Natural killer cell (primary cell): ENCODE data around the gene JADE2. TPM values are rescaled to one million over a fixed set of nuclear protein-coding genes. Genes with fewer than 3 reads are reported as not detected.

Experiments
- ATAC-seq, 3 donors: fragments of 150-1000 bp in 2 of 3; fragments of 200-7000 bp in 1 of 3; cut with Tn5 transposase; 1 replicate in 1 of 3; 2 replicates in 2 of 3; pipeline ENCODE4 v1.10.0; 2021; ENCODE audit warnings: mild to moderate bottlenecking in 2 of 3, moderate library complexity in 2 of 3
- DNase-seq, 2 donors: peaks; one replicate each; pipeline versions ENCODE4 v3.0.0 to v3.0.0-alpha.2; 2013 to 2021; ENCODE audit warnings: mixed read lengths in 1 of 2
- H3K27ac ChIP-seq: one replicate; pipeline ENCODE4 v1.5.1; 2013; ENCODE audit warnings: mild to moderate bottlenecking, low read length
- H3K27me3 ChIP-seq: one replicate; pipeline ENCODE4 v1.6.1; 2013; ENCODE audit warnings: low read length; ENCODE audit not compliant: control insufficient read depth, insufficient read depth
- H3K36me3 ChIP-seq: one replicate; pipeline ENCODE4 v1.6.1; 2013; ENCODE audit warnings: low read length; ENCODE audit not compliant: control insufficient read depth, insufficient read depth
- H3K4me1 ChIP-seq: one replicate; pipeline ENCODE4 v1.6.1; 2013; ENCODE audit warnings: low read length; ENCODE audit not compliant: control insufficient read depth, insufficient read depth
- H3K4me3 ChIP-seq: one replicate; pipeline ENCODE4 v1.5.1; 2013; ENCODE audit warnings: low read length
- H3K9me3 ChIP-seq: one replicate; pipeline ENCODE4 v1.6.1; 2013; ENCODE audit warnings: low read length; ENCODE audit not compliant: control insufficient read depth, insufficient read depth
- H3K27ac Mint-ChIP-seq, 2 donors: one replicate each; pipeline ENCODE4 v1.8.0; 2022; ENCODE audit warnings: mild to moderate bottlenecking in 2 of 2, mixed read lengths in 2 of 2, moderate library complexity in 1 of 2
- H3K27me3 Mint-ChIP-seq, 2 donors: one replicate each; pipeline ENCODE4 v1.8.0; 2022; ENCODE audit warnings: low read depth in 2 of 2, mixed read lengths in 2 of 2
- H3K36me3 Mint-ChIP-seq: one replicate; pipeline ENCODE4 v1.8.0; 2022; ENCODE audit warnings: mixed read lengths
- H3K4me1 Mint-ChIP-seq, 2 donors: one replicate each; pipeline ENCODE4 v1.8.0; 2022; ENCODE audit warnings: mixed read lengths in 2 of 2
- H3K4me3 Mint-ChIP-seq: one replicate; pipeline ENCODE4 v1.8.0; 2022; ENCODE audit warnings: mild to moderate bottlenecking, moderate library complexity, mixed read lengths
- H3K9me3 Mint-ChIP-seq, 2 donors: one replicate each; pipeline ENCODE4 v1.8.0; 2022; ENCODE audit warnings: mixed read lengths in 2 of 2
- WGBS: methylation state at CpG from one replicate; pipeline ENCODE4 v1.1.7; 2013; ENCODE audit warnings: missing lambda C conversion rate; ENCODE audit not compliant: insufficient coverage; 5-methylcytosine and 5-hydroxymethylcytosine counted together
- intact Hi-C: fragments of 100-400 bp; cut with micrococcal nuclease; formaldehyde crosslinking; loops from one replicate; pipeline ENCODE4 v1.14.2; 2022
- total RNA-seq, 4 donors: library from RNA; stranded (reverse); fragments of 120-200 nt in 1 of 4; gene quantifications; one replicate each; pipeline versions ENCODE4 v1.2.3 to v1.2.4, GENCODE V29; 2013 to 2022
- TF ChIP-seq, protein P1 (sequence below): fragments of 200-600 bp; IDR thresholded peaks from one replicate; pipeline ENCODE4 v1.8.0; 2022; ENCODE audit warnings: antibody characterized with exemption

The JADE2 gene
- total RNA-seq, 3 donors from 2014 or later (not counting 1 experiment from before 2014, with no cell fraction given): 130 to 174 (median 173) TPM

DNA sequence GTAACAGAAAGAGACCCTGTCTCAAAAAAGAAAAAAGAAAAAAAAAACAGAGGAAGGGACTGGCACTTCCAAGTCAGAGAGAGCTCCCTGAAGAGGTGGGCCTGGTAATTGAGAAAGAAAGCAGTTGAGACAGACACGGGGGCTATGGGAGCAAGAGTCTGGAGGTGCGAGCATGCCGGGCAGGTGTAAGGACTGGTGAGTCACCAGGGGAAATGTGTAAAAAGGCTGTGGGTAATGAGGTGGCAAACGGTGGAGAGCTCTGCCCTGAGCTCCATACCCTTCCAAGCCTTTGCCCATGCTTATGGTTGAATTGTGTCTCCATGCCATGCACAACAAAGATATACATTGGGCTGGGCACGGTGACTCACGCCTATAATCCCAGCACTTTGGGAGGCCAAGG is 18.0 kb upstream of the JADE2 start:
- Histone ChIP-seq H3K27me3 (no peaks in the 10 kb centered on the region), H3K9me3 (no peaks in the 10 kb centered on the region), H3K27ac (no peak overlapping the region), H3K4me3 (no peak overlapping the region), H3K4me1 (peaks cover 19% of the 10 kb centered on the region), H3K36me3 (no peaks in the 10 kb centered on the region)
- intact Hi-C loops: no loop called here
- TF ChIP-seq, protein P1, sequence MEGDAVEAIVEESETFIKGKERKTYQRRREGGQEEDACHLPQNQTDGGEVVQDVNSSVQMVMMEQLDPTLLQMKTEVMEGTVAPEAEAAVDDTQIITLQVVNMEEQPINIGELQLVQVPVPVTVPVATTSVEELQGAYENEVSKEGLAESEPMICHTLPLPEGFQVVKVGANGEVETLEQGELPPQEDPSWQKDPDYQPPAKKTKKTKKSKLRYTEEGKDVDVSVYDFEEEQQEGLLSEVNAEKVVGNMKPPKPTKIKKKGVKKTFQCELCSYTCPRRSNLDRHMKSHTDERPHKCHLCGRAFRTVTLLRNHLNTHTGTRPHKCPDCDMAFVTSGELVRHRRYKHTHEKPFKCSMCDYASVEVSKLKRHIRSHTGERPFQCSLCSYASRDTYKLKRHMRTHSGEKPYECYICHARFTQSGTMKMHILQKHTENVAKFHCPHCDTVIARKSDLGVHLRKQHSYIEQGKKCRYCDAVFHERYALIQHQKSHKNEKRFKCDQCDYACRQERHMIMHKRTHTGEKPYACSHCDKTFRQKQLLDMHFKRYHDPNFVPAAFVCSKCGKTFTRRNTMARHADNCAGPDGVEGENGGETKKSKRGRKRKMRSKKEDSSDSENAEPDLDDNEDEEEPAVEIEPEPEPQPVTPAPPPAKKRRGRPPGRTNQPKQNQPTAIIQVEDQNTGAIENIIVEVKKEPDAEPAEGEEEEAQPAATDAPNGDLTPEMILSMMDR: no peak
- DNase-seq: no peak
- no peak for ATAC-seq
- Mint-ChIP-seq H3K4me3 (no peak overlapping the region), H3K27me3 (no peaks in the 10 kb centered on the region), H3K4me1 (peaks cover 11 to 17% of the 10 kb centered on the region in 2 donors), H3K27ac (no peak overlapping the region), H3K9me3 (no peaks in the 10 kb centered on the region), H3K36me3 (no peaks in the 10 kb centered on the region)
- WGBS: 70% methylated on average over 6 of the region's 6 CpGs

DNA sequence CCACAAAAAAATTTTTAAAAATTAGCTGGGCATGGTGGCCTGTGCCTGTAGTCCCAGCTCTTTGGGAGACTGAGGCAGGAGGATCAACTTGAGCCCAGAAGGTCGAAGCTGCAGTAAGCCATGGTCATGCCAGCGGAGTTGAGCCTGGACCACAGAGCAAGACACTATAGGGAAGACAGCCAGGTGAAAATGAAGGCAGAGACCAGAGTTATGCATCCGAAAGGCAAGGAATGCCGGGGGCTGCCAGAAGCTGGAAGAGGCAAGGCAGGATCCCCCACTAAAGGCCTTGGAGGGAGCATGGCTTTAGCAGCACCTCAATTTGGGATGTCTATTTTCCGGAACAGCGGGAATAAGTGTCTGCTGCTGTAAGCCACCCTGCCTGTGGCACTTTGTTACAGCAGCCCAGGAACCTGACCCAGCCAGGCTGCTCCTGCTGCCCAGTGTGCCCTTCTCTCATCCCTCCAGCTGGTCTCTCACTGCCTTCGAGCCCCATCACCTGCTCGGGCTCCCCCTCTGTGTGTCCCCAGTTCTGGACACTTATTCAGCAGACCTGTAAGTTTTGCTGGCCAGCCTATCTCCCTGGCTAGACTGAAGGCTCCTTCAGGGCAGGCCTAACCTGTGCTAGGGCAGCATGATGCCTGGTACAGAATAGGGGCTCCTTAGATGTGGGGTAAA is 16.8 kb upstream of the JADE2 start:
- H3K4me3 Mint-ChIP-seq: no peak overlapping the region
- H3K4me1 Mint-ChIP-seq: peaks cover 6 to 11% of the 10 kb centered on the region in 2 donors
- intact Hi-C loops: no loop called here
- H3K4me1 ChIP-seq: peaks cover 10% of the 10 kb centered on the region
- H3K27ac ChIP-seq: no peak overlapping the region
- no peaks in the 10 kb centered on the region for H3K27me3 Mint-ChIP-seq
- H3K4me3 ChIP-seq: no peak overlapping the region
- TF ChIP-seq, protein P1: no peak
- no peak for DNase-seq
- no peak overlapping the region for H3K27ac Mint-ChIP-seq
- no peak for ATAC-seq
- no peaks in the 10 kb centered on the region for H3K9me3 Mint-ChIP-seq
- H3K36me3 Mint-ChIP-seq: no peaks in the 10 kb centered on the region
- H3K9me3 ChIP-seq: no peaks in the 10 kb centered on the region
- 92% methylated on average over 8 of the region's 8 CpGs for WGBS
- H3K27me3 ChIP-seq: no peaks in the 10 kb centered on the region
- no peaks in the 10 kb centered on the region for H3K36me3 ChIP-seq

DNA sequence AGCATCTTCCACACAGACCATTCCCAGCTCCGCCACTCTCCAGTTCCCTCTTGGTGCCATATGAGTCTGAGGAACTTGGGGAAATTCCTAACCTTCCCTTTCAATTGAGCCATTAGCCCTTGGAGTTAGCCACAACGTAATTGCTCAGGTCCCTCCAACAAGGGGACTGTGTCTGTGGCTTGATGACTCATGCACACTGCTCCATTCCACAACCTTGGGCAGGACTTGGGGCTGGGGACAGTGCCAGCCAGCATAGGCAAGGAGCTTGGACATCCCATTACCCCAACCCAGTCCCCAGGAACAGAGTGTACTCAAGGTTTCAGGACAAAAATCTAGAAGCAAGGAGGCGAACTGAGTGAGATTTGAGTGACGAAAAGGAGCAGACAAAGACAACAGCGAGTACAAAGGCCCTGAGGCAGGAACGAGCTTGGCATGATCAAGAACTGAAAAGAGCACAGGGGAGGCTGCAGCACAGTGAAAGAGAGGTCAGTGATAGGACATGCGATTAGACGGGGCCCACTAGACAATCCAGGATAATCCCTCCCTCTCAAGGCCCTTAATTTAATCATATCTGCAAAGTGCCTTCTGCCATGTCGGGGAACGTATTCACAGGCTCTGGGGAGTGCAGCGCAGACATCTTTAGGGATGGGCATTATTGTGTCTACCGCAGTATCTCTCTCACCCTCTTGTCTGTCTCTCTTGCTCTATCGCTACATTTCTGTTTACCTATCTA is 16.0 kb upstream of the JADE2 start:
- Mint-ChIP-seq H3K4me1 (peaks cover 0 to 4% of the 10 kb centered on the region in 2 donors), H3K27me3 (no peaks in the 10 kb centered on the region), H3K4me3 (no peak overlapping the region), H3K27ac (no peak overlapping the region), H3K9me3 (no peaks in the 10 kb centered on the region), H3K36me3 (no peaks in the 10 kb centered on the region)
- TF ChIP-seq, protein P1: no peak
- Histone ChIP-seq H3K4me1 (peaks cover 2% of the 10 kb centered on the region), H3K9me3 (no peaks in the 10 kb centered on the region), H3K27me3 (no peaks in the 10 kb centered on the region), H3K36me3 (no peaks in the 10 kb centered on the region), H3K4me3 (no peak overlapping the region), H3K27ac (no peak overlapping the region)
- intact Hi-C loops: no loop called here
- DNase-seq (no peak), ATAC-seq (no peak)
- WGBS: 91% methylated on average over 13 of the region's 13 CpGs
